Measurements from ENCODE around the gene HPSE2.

DNA sequence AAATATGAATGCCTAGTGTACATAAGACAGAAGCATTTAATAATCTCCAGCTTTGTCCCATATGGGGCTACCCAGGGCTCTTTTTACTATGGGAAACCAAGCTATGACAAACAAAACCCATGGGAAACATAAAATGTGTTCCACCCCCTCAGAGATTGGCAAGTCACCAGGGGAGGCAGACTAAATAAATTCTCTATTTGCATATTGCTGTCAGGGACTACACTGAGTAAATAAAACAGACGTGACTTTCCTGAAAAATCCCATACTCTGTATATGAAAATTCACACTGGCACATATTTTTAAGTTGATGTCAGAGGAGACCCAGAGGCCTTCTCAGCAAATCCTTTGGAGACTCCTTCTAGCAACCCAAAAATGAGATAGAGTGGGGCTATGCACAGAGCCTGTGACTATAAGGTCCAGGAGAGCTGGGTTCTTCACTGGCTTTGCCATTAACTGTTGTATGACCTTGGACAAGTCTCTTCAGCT lies 44.0 kb upstream of the HPSE2 start:
- no peak for TF ChIP-seq TAF1 (conservative IDR thresholded peaks at IDR 0.05)
- TF ChIP-seq, protein P1, sequence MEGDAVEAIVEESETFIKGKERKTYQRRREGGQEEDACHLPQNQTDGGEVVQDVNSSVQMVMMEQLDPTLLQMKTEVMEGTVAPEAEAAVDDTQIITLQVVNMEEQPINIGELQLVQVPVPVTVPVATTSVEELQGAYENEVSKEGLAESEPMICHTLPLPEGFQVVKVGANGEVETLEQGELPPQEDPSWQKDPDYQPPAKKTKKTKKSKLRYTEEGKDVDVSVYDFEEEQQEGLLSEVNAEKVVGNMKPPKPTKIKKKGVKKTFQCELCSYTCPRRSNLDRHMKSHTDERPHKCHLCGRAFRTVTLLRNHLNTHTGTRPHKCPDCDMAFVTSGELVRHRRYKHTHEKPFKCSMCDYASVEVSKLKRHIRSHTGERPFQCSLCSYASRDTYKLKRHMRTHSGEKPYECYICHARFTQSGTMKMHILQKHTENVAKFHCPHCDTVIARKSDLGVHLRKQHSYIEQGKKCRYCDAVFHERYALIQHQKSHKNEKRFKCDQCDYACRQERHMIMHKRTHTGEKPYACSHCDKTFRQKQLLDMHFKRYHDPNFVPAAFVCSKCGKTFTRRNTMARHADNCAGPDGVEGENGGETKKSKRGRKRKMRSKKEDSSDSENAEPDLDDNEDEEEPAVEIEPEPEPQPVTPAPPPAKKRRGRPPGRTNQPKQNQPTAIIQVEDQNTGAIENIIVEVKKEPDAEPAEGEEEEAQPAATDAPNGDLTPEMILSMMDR (IDR thresholded peaks at IDR 0.05; ENCODE audit: low read depth, low read length, missing input control): no peak
- TF ChIP-seq FOXA1 (IDR thresholded peaks at IDR 0.05): no peak
- TF ChIP-seq, protein P2, sequence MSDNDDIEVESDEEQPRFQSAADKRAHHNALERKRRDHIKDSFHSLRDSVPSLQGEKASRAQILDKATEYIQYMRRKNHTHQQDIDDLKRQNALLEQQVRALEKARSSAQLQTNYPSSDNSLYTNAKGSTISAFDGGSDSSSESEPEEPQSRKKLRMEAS (IDR thresholded peaks at IDR 0.05): no peak
- no peak for TF ChIP-seq GABPA (IDR thresholded peaks at IDR 0.05 in 1 of 2, conservative IDR thresholded peaks at IDR 0.05 in 1 of 2)
- TF ChIP-seq SP1 (IDR thresholded peaks at IDR 0.05): no peak
- TF ChIP-seq FOXA2 (IDR thresholded peaks at IDR 0.05): no peak
- TF ChIP-seq YY1 (IDR thresholded peaks at IDR 0.05): no peak
- TF ChIP-seq, protein P3, sequence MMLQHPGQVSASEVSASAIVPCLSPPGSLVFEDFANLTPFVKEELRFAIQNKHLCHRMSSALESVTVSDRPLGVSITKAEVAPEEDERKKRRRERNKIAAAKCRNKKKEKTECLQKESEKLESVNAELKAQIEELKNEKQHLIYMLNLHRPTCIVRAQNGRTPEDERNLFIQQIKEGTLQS (IDR thresholded peaks at IDR 0.05): no peak
